ENCODE measurements around the gene APLF.
"Not testable (repeated sequence)": the region's sequence is repeated elsewhere in the genome, so short reads cannot be mapped to it uniquely, and the experiment has no call there.

APLF gene

GRCh38 chr2:68529156-68529555, 61.8 kb downstream of the APLF start:
- DNase-seq (ENCODE audit: low read depth in 2 of 2): not testable (repeated sequence)

GRCh38 chr2:68529651-68530050, 62.3 kb downstream of the APLF start:
- DNase-seq (ENCODE audit: low read depth in 2 of 2): not testable (repeated sequence)

GRCh38 chr2:68536000-68536399, 68.6 kb downstream of the APLF start:
- no peak for DNase-seq (ENCODE audit: low read depth in 2 of 2)

GRCh38 chr2:68537011-68537410, 69.6 kb downstream of the APLF start:
- no peak for DNase-seq (ENCODE audit: low read depth in 2 of 2)

GRCh38 chr2:68537809-68538208, 70.4 kb downstream of the APLF start:
- no peak for DNase-seq (ENCODE audit: low read depth in 2 of 2)

GRCh38 chr2:68544811-68545210, 77.4 kb downstream of the APLF start:
- DNase-seq (ENCODE audit: low read depth in 2 of 2): no peak

- no peak for DNase-seq (ENCODE audit: low read depth in 2 of 2)
Measured at GRCh38 chr2:68548396-68548795, 81.0 kb downstream of the APLF start.

- no peak for DNase-seq (ENCODE audit: low read depth in 2 of 2)
Measured at GRCh38 chr2:68553098-68553497, 85.7 kb downstream of the APLF start.

GRCh38 chr2:68555425-68556206, 88.2 kb downstream of the APLF start:
- DNase-seq (ENCODE audit: low read depth in 2 of 2): not testable (repeated sequence)

- no peak for DNase-seq (ENCODE audit: low read depth in 2 of 2)
Measured at GRCh38 chr2:68556381-68556780, 89.0 kb downstream of the APLF start.

GRCh38 chr2:68558576-68558975, 91.2 kb downstream of the APLF start:
- DNase-seq (ENCODE audit: low read depth in 2 of 2): no peak

- no peak for DNase-seq (ENCODE audit: low read depth in 2 of 2)
Measured at GRCh38 chr2:68559692-68560091, 92.3 kb downstream of the APLF start.

GRCh38 chr2:68560545-68560944, 93.2 kb downstream of the APLF start:
- no peak for DNase-seq (ENCODE audit: low read depth in 2 of 2)

GRCh38 chr2:68561372-68561771, 94.0 kb downstream of the APLF start:
- DNase-seq (ENCODE audit: low read depth in 2 of 2): no peak

GRCh38 chr2:68562934-68563333, 95.5 kb downstream of the APLF start:
- DNase-seq (ENCODE audit: low read depth in 2 of 2): no peak

- no peak for DNase-seq (ENCODE audit: low read depth in 2 of 2)
Measured at GRCh38 chr2:68564426-68564825, 97.0 kb downstream of the APLF start.

- DNase-seq (ENCODE audit: low read depth in 2 of 2): no peak
Measured at GRCh38 chr2:68565273-68565672, 97.9 kb downstream of the APLF start.

GRCh38 chr2:68565858-68566257, 98.5 kb downstream of the APLF start:
- DNase-seq (ENCODE audit: low read depth in 2 of 2): no peak

GRCh38 chr2:68566362-68566761, 99.0 kb downstream of the APLF start:
- no peak for DNase-seq (ENCODE audit: low read depth in 2 of 2)

- no peak for DNase-seq (ENCODE audit: low read depth in 2 of 2)
Measured at GRCh38 chr2:68568116-68568515, 100.7 kb downstream of the APLF start.

GRCh38 chr2:68569604-68570003, 102.2 kb downstream of the APLF start:
- no peak for DNase-seq (ENCODE audit: low read depth in 2 of 2)

- DNase-seq (ENCODE audit: low read depth in 2 of 2): not testable (repeated sequence)
Measured at GRCh38 chr2:68570434-68570833, 103.0 kb downstream of the APLF start.

GRCh38 chr2:68574202-68574791, 106.9 kb downstream of the APLF start:
- no peak for DNase-seq (ENCODE audit: low read depth in 2 of 2)

GRCh38 chr2:68577183-68577582, 109.8 kb downstream of the APLF start:
- DNase-seq (ENCODE audit: low read depth in 2 of 2): no peak

All from stimulated activated CD8-positive, alpha-beta memory T cell treated with anti-CD3 and anti-CD28 coated beads, Interleukin-15, amount 100 ng/mL, for 48 hours (primary cell).